HG03378 (cell line): Measurements from ENCODE around the gene CLBA1.
"Not testable (repeated sequence)": the region's sequence is repeated elsewhere in the genome, so short reads cannot be mapped to it uniquely, and the experiment has no call there.

Experiments used
- ATAC-seq: cut with Tn5 transposase; IDR thresholded peaks from one replicate; pipeline ENCODE4 v1.9.1; 2021; ENCODE audit warnings: mild to moderate bottlenecking, moderate library complexity; ENCODE audit not compliant: unreplicated experiment

Gene CLBA1

DNA sequence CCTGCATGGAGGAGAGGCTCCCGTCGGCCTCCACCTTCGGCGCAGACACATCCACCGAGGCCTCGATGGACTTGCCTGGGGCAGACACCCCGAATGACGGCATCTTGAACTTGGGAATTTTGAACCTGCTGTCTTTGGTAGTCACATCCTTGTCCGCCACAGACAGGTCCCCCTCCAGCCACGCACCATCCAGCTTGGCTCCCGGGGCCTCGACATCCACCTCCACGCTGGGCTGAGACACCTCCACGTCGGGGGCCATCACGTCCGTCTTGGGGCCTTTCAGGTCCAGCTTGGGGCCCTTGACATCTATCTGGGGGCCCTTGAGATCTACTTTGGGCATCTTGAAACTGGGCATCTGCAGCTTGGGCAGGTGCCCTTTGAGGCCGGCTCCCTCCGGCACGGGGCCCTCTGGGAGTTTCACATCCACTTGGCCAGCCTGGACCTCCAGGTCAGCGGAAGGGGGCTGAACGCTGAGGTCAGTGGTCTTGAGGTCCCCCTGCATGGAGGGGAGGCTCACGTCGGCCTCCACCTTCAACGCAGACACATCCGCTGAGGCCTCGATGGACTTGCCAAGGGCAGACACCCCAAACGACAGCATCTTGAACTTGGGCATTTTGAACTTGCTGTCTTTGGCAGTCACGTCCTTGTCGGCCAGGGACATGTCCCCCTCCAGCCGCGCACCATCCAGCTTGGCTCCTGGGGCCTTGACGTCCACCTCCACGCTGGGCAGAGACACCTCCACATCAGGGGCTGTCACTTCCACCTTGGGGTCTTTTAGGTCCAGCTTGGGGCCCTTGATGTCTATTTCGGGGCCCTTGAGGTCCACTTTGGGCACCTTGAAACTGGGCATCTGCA is 37.5 kb upstream of the CLBA1 start:
- ATAC-seq = not testable (repeated sequence)

DNA sequence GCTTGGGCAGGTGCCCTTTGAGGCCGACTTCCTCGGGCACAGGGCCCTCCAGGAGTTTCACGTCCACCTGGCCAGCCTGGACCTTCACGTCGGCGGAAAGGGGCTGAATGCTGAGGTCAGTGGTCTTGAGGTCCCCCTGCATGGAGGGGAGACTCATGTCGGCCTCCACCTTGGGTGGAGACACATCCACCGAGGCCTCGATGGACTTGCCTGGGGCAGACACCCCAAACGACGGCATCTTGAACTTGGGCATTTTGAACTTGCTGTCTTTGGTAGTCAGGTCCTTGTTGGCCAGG is 36.9 kb upstream of the CLBA1 start:
- ATAC-seq = no peak

DNA sequence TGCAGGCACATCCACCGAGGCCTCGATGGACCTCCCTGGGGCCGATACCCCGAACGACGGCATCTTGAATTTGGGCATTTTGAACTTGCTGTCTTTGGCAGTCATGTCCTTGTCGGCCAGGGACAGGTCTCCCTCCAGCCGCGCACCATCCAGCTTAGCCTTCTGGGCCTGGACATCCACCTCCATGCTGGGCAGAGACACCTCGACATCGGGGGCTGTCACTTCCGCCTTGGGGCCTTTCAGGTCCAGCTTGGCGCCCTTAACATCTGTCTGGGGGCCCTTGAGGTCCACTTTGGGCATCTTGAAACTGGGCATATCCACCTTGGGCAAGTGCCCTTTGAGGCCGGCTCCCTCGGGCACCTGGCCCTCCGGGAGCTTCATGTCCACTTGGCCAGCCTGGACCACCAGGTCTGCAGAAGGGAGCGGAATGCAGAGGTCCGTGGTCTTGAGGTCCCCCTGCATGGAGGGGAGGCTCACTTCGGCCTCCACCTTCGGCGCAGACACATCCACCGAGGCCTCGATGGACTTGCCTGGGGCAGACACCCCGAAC is 36.1 kb upstream of the CLBA1 start:
- not testable (repeated sequence) for ATAC-seq

DNA sequence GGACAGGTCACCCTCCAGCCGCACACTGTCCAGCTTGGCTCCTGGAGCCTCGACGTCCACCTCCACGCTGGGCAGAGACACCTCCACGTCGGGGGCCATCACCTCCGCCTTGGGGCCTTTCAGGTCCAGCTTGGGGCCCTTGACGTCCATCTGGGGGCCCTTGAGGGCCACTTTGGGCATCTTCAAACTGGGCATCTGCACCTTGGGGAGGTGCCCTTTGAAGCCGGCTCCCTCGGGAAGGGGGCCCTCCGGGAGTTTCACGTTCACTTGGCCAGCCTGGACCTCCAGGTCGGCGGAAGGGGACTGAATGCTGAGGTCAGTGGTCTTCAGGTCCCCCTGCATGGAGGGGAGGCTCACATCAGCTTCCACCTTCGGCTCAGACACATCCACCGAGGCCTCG is 35.6 kb upstream of the CLBA1 start:
- ATAC-seq = no peak

DNA sequence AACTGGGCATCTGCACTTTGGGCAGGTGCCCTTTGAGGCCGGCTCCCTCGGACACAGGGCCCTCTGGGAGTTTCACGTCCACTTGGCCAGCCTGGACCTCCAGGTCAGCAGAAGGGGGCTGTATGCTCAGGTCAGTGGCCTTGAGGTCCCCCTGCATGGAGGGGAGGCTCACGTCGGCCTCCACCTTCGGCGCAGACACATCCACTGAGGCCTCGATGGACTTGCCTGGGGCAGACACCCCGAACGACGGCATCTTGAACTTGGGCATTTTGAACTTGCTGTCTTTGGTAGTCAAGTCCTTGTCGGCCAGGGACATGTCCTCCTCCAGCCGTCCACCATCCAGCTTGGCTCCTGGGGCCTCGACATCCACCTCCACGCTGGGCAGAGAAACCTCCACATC is 34.9 kb upstream of the CLBA1 start:
- not testable (repeated sequence) for ATAC-seq

DNA sequence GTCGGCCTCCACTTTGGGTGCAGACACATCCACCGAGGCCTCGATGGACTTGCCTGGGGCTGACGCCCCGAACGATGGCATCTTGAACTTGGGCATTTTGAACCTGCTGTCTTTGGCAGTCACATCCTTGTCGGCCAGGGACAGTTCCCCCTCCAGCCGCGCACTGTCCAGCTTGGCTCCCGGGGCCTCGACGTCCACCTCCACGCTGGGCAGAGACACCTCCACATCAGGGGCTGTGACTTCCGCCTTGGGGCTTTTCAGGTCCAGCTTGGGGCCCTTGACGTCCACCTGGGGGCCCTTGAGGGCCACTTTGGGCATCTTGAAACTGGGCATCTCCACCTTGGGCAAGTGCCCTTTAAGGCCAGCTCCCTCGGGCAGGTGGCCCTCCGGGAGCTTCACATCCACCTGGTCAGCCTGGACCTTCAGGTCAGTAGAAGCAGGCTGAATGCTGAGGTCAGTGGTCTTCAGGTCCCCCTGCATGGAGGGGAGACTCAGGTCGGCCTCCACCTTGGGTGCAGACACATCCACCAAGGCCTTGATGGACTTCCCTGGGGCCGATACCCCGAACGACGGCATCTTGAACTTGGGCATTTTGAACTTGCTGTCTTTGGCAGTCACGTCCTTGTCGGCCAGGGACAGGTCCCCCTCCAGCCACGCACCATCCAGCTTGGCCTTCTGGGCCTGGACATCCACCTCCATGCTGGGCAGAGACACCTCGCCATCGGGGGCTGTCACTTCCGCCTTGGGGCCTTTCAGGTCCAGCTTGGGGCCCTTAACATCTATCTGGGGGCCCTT is 33.5 kb upstream of the CLBA1 start:
- not testable (repeated sequence) for ATAC-seq

DNA sequence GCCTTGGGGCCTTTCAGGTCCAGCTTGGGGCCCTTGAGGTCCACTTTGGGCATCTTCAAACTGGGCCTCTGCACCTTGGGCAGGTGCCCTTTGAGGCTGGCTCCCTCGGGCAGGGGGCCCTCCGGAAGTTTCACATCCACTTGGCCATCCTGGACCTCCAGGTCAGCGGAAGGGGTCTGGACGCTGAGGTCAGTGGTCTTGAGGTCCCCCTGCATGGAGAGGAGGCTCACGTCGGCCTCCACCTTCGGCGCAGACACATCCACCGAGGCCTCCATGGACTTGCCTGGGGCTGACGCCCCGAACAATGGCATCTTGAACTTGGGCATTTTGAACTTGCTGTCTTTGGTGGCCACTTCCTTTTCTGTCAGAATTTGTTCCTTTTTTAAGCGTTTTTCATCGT is 32.5 kb upstream of the CLBA1 start:
- no peak for ATAC-seq

DNA sequence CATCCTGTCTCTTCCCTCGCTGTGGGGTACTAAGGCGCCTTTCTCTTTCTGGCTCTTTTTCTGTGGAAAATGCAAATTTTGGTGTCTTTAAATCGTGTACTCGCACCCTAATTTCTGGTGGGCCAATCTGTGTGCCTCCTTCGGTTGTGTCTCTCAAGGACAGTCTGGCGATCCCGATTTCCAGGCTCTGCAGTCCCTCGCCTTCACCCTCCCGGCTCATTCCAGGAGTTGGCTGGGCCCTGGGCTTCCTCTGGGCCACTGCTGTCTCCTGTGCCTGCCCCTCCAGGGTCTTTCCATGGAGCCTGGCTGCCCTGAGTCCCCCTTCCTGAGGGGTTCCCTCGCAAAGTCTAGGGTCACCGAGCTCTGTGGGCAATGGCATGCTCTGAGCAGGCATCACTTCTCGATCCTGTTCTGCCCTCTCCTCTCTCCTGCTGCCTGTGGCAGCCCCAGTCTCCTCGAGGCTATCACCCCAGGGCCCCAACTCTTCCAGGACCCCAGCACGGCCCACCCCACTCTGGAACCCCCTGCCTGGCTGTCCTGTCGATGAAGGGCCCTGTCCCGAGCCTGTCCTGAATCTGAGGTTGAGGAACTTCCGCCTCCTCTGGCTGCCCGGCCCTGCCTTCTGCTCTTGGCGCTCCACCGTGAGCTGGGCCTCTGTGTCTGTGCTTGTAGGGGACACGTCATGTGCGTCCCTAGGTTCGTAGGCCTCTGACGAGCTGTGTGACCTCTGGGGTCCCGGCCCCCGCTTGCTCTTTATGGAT is 31.5 kb upstream of the CLBA1 start:
- no peak for ATAC-seq

DNA sequence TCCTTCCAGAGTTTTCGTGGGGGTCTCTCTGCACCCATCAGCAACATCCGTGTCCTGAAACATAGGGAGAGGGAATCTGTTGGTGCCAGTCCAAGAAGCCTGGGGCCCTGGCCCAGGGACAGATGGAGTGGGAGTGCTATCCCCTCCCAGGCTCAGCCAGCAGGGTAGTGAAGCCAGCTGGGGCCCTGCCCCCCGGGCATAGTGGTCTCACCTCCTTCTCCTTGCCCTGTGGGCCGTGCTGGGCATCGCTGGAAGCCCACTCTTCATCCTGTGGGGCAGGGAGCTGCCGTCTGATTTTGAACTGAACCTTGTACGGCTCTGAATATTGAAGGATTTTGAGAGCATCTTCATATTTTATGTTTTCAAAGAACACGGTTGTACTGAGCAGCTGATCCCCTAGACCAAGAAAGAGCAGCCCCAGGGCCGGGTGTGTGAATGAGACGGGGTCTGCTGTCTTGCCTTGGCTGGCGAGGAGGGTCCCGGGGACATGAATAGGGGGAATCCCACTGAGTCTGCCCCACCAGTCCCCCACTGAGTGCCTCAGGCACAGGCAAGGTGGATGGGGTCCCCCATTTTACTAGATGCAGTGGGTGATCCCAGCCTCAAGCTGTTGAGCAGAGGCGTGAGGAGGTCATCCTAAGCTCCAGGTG is 30.7 kb upstream of the CLBA1 start:
- no peak for ATAC-seq

DNA sequence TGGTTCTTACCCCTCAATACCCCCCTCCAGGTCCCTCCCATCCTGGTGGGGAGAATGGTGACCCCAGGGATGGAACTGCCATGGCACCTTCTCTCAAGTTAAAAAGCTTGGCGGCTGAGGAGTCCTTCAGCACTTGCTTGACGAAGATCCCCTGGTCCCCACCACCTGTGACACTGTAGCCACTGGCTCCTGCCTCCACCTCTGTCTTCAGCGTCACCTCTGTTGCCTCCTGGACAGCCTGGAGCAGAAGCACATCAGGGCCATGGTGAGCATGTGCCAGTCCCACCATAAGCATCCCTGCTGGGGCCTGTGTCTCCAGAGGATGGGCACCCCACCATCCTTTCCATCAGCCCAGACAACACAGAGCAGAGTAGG is 30.2 kb upstream of the CLBA1 start:
- ATAC-seq = no peak

DNA sequence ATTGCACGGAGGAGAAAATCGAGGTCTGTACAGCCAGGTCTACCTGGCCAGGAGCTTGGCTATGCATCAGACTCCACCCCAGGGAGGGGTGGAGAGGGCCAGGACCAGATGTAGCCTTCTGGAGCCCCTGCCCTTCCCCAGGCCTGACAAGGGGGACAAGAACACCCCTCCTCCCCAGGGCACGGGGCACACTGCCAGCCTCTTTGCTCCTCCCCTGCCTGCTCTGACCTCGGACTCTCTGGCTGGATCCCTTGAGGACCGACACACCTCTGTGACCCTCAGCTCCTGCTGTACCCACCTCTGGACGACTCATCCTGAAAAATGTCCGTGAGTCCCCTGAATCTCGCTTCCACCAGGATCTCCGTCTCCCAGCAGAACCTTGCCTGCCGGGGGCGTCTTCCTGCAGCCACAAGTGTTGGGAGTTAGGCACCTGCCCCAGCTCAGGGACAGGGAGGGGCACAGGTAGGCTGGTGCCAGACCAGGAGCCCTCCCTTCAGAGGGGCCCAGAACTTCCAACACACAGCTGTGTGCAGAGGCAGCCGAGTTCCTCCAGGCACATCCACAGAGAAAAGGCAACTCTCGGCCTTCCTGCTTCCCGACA is 29.2 kb upstream of the CLBA1 start:
- ATAC-seq = no peak

DNA sequence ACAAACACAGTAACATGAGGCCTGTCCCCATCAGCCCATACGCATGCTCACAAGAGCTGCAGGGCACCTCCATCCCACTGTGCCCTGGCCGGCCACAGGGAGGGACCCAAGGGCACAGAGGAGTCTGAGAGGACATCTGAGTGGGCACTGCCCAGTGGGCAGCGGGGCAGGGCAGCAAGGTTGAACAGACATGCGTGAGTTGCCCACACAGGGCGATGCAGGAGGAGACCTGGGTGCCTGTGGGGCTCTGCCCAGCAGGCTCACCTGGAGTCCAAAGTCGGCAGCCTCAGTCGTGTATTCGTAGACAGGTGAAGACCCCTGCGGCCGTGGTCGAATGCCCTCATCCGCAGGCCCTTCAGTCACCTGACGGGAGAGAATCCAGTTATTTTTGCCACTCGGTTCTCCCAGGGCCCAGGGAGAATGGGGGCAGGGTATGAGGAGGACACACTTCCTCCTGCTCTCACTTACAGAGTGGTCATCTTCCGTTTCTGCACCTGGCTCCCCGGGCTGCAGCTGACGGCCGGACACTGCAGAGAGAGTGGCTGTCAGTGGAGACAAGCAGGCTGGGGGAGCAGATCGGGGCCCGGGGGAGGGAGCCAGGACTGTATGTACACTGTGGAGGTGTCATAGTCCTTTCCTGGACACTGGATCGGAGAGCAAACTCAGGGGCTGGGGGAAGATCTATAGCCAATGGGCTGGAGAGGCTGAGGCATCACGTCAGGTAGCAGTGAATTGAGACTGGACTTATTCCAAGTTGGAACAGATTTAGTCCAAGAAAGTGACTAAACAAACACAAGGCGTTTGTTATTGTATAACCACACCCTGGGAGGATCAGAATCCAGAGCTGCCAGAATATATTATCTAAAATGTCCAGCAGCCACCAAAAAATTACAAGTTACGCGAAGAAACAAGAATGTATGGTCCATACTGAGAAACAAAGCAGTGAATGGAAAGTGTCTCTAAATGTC is 28.2 kb upstream of the CLBA1 start:
- ATAC-seq = no peak

DNA sequence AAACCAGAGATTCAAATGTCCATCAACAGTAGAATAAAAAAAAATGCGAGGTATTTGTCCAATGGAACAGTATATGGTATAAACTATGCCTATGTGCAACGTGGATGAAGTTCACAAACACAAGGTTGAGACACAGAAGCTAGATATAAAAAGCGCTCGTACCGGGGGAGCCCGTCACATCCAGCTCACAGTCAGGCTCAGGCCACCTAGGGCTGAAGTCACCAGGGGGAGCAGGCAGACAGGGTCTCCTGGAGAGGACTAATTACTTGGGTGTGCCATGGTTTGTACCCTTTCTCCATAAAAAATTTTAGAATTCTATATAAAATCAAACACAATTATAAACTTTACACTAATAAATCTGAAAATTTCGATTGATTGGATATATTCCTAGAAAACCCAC is 21.0 kb upstream of the CLBA1 start:
- ATAC-seq = no peak

DNA sequence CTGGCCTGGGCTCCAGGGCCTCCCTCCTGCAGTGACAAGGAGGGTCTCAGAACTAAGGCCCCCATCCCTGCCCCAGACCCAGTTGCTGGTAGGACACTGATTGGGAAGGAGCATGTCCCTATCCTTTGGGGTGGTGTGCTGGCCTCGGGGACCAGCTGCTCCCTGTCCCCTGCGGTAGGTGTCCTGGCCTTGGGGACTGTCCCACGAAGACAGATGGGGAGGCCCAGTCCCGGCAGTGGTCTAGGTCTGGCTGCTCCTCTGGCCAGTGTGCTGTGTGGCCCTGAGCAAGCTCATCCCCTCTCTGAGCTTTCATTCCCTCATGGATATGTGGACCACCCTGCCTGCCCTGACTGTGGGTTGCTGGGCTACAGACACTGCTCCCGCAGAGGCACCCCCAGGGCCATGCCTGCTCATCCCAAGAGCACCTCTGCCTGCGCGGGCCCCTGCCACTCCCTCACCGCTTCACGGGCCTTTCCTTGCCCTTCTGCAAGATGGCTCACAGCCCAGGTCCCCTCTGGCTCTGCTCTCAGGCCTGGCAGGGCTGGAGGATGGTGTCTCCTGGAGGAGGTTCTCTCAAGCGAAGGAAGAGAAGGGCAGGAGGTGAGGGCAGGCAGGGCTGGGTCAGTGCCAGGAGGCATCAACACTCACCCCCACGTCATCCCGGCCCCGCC is 19.9 kb upstream of the CLBA1 start:
- ATAC-seq = no peak

DNA sequence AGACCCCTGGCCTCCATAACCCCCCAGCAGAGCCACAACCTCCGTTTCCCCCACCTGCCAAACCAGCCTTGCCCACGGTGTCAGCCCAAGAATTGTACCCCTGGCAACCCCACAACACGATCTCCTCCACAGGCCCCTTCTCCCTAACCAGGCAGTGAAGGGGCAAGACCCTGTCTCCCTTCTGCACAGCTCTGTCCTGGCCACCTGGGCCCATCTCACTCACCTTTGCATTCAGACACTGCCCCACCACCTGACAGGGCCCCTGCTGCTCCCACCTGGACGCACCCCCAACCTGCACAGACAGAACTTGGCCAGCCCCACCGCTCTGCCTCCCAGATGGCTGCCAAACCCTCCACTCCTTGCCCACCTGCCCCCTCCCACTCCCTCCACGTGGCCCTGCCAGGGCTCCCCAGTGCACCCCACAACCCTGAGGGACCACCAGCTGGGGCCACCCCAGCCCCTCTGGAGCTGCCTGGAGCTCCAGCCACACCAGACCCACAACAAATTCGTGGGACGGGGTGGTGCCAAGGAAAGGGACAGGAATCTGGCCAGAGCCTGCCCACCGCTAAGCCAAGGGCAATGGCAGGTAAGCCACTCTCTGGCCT is 19.2 kb upstream of the CLBA1 start:
- no peak for ATAC-seq

DNA sequence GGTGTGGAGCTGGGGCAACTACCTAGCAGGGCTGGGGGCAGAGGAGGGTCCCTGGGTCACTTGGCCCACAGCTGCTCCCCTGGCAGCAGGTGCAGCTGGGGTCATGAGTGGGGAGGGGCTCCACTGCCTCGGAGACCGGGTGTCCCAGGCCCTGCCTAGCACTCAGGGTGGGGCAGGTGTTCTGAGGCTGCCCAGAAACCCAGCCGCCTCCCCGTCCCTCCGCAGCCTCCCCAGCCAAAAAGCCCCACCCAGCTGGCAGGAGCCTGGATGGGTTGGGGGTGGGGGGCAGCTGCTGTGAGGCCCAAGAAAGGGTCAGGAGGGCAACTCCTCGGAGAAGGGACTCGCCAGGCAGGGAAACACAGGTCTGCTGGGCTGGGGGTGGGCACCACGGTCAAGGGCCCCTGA is 18.6 kb upstream of the CLBA1 start:
- ATAC-seq = no peak

DNA sequence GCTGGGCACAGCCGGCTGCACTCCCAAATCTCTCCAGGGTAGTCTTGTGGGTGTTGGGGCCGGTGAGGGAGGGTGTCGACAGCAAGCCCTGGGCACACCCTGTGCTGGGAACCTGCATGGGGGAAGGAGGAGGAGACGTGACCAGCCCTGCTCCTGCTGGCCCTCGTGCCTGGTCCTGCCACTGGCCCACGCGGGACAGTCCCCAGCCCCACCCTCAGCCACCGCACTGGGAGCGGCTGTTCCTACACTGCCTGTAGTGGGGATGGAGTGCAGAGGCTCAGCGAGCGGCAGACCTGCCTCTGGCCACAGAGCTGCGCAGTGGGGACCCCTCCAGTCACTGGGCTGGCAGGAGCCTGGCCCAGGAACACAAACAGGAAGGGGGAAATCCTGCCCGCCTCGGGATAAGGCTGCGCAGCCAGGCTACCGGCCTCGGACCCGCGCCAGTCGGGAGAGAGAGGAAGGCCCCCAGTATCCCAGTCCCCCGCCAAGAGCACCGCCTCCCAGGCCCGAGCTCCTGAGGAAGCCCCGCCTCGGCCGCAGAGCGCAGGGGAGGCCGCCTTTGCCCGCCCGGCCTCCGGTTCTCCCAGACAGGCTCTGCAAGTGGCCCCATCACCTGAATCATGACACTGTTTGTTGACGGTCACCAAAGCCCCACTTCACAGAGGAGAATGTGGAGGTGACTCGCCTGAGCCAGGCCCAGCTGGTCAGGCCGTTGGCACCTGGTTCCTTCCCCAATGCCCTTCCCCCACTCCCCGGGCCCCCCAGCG is 18.0 kb upstream of the CLBA1 start:
- no peak for ATAC-seq

DNA sequence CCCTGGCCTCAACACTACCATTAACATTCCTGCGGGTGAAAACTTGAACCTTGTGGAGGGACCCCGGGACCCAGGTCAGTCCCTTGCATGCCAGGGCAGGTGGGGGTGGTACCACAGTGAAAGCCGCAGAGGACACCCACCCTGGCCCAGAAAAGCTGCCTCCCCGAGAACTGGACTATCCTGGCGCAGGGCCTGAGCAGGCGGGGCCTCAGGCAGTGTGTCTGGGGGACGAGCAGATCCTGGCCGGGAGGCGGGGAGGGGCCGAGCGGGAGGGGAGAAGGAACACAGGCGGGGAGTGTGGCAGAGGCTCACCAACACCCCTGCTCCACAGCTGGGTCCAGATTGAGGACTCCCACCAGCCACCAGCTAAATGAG is 17.4 kb upstream of the CLBA1 start:
- ATAC-seq = no peak
